Head of caudate nucleus (tissue), 42 donors: ENCODE results near the gene SCYL2.
A peak's percentile ranks its signal among the peaks of the same experiment; 100 is the strongest.

Experiments
- DNase-seq, 42 donors: peaks; one replicate each; pipeline versions ENCODE4 v3.0.0 to v3.0.0-alpha.2; 2020 to 2021; ENCODE audit warnings: mixed read lengths in 7 of 42
- intact Hi-C: fragments of 100-400 bp; cut with DNase I; formaldehyde crosslinking; loops from one replicate; pipeline ENCODE4 v1.15.0; 2022

SCYL2 gene

GRCh38 chr12:100359248-100359647 is 92.3 kb downstream of the SCYL2 start:
- DNase-seq = no peak
- intact Hi-C loops = loop anchor here (10.0 kb wide), 1 partner anchor 196 kb away; no protein-coding TSS in a partner anchor

DNA sequence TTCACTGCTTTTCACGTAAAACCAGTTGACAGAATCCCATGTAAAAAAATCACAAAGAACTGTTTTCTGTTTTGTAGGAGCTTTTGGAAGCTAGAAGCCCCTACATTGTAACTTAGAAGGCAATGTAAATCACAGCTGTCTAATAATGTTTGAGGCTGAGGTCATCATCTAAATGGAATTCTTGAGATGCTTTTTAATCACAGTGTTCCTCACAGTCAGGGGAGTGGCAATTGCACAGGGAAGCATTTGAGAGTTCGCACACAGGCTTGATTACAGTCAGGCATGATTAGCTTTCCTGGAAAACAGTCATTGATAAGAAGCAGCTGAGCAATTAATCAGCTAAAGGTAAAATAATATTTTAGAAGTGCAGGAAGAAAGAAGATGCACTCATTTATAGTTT is 92.8 kb downstream of the SCYL2 start:
- intact Hi-C loops = loop anchor here (10.0 kb wide), 1 partner anchor 195 kb away; no protein-coding TSS in a partner anchor
- no peak for DNase-seq

- no peak for DNase-seq
- intact Hi-C loops = no loop called here
Observed at GRCh38 chr12:100360450-100360849, 93.5 kb downstream of the SCYL2 start.

DNA sequence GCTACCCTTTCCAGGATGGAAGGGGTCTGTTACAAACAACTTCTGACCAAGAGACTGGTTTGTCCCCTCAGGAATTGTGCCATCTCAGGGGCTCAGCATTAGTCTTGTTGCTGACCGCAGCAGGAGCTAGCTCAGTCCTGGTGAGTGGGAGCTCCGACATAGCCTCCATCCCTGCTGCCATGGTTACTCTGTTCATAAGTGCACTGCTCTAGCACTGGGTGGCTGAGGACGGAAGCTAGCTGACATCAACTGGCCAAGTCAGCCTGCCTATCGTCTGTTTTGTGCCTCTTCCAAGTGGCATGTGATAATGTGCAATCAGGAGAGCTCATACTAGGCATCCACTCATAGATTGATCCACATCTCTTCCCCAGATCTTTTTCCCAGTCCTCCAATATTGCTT is 97.3 kb downstream of the SCYL2 start:
- DNase-seq = no peak
- intact Hi-C loops = no loop called here

DNA sequence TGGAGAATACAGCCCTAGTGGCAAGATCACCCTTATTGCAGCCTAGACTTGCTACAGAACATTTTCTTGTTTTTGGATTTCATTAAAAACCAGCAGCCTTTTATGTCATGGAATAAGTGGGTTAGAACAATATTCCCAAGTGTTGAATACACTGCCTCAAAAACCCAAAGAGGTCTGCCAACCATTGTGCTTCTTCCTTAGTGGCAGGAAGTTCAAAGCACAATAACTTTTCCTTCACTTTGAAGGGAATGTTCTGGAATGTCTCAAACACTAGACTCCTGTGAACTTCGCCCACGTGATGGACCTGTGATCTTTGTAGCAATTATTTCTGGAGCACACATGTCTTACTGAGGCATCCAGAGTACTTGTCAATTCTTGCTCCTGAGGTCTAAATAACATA is 98.4 kb downstream of the SCYL2 start:
- intact Hi-C loops = no loop called here

GRCh38 chr12:100368066-100368465 is 101.1 kb downstream of the SCYL2 start:
- intact Hi-C loops = no loop called here
- DNase-seq = no peak

More for the DNA sequence above, 98.4 kb downstream of the SCYL2 start:
- no peak for DNase-seq

DNA sequence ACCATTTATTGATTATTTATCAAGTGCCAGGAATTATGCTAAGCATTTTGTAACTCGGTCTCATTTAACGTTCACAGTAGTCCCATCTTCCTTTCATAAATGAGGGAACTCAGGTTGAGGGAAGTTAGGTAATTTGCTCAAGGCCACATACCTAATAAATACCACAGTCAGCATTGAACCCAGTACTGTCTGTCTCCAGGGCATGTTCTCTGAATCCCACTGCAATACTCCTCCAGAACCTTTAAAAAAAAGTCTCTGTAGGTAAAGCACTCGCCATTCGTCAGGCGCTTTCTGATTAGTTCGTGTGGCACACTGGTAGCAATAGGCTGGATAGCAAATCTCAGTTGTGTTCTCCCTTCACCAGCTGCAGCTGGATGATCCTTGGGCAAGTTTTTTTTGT is 104.2 kb downstream of the SCYL2 start:
- intact Hi-C loops = no loop called here
- no peak for DNase-seq

DNA sequence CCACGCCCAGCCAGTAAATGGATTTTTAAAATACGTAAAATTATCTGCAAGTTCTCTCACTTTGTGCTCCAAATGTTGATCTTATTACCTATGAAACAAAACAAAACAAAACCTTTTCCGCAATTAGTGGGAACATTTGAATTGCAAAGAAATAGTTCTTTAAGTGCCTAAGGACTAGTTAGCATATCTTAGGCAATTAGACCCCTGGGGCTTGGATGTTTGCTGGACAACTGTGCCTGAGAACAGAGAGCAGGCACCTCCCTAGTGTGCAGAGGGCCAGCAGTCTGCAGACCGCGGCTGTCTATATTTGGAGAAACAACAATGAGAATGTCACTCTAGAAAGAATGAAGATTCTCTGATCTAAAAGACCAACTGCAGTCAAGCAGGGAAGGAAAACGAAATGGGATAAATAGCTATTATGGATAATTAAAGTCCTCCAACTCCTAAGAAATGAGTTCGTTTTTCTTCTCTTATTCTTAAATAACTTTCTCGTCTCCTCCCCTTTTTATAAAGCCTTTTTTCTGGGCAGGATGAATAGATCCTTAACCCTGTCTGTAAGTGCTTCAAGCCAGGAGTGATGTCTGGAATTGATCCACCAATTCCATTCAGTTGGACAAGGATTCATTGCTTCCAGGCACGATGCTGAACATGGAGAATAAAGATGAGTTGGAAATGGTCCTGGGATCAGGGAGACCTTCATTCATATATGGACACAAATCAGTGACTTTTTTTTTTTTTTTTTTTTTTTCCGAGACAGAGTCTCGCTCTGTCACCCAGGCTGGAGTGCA is 106.1 kb downstream of the SCYL2 start:
- intact Hi-C loops = no loop called here
- no peak for DNase-seq

GRCh38 chr12:100375038-100375735 is 108.2 kb downstream of the SCYL2 start:
- intact Hi-C loops = no loop called here
- DNase-seq = peak; percentile 34 to 88 (median 73)

GRCh38 chr12:100376161-100376560 is 109.2 kb downstream of the SCYL2 start:
- no peak for DNase-seq
- intact Hi-C loops = no loop called here

GRCh38 chr12:100381379-100381778 is 114.4 kb downstream of the SCYL2 start:
- intact Hi-C loops = no loop called here
- DNase-seq = no peak

GRCh38 chr12:100382338-100382737 is 115.4 kb downstream of the SCYL2 start:
- no peak for DNase-seq
- intact Hi-C loops = no loop called here

GRCh38 chr12:100383586-100384558 is 116.9 kb downstream of the SCYL2 start:
- intact Hi-C loops = no loop called here
- DNase-seq = no peak

- intact Hi-C loops = no loop called here
- no peak for DNase-seq
Observed at GRCh38 chr12:100384559-100384935, 117.6 kb downstream of the SCYL2 start.

DNA sequence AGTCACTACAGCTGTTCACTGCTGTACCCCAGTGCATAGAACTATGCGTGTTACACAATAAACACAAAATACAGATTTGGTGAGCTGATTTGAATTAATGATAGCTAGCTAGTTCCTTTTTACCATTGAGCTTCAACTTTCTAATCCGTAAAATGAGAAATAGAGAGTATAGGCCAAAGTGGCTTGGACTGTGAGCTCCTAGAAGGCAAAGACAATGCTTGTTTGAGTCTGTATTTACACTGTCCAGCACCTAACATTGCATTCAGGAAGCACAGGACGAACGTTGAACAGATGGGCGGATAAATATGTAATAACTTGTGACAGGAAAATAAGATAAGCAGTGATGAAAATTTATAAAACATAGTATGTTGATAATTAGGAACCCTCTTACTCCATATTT is 121.4 kb downstream of the SCYL2 start:
- intact Hi-C loops = no loop called here
- DNase-seq = no peak
